Ovary (tissue), 9 donors: Measurements from ENCODE around the gene DNAH17. TPM values are rescaled to one million over a fixed set of nuclear protein-coding genes. Genes with fewer than 3 reads are reported as not detected.

Experiments used
- DNase-seq, 5 donors: peaks; one replicate each; pipeline ENCODE4 v3.0.0-alpha.2; 2019 to 2020
- H3K27ac ChIP-seq, 2 donors: fragments of 200-600 bp; one replicate each; pipeline versions ENCODE4 v1.5.1 to v1.8.0; 2019 to 2022
- H3K27me3 ChIP-seq: fragments of 200-600 bp; one replicate; pipeline ENCODE4 v1.8.0; 2022
- H3K36me3 ChIP-seq: fragments of 200-600 bp; sonication (generic); one replicate; pipeline ENCODE4 v1.5.1; 2019
- H3K4me1 ChIP-seq: one replicate; pipeline ENCODE4 v1.8.1; 2013; ENCODE audit warnings: mild to moderate bottlenecking, moderate library complexity; ENCODE audit not compliant: insufficient read depth
- H3K4me3 ChIP-seq: fragments of 200-600 bp; sonication (generic); one replicate; pipeline ENCODE4 v1.5.1; 2017
- H3K9me3 ChIP-seq, 2 donors: fragments of 200-600 bp in 1 of 2; sonication (generic) in 1 of 2; one replicate each; pipeline versions ENCODE4 v1.5.1 to v1.8.1; 2013 to 2019; ENCODE audit warnings: mild to moderate bottlenecking in 1 of 2, moderate library complexity in 1 of 2
- EP300 ChIP-seq: sonication (generic); formaldehyde crosslinking; IDR thresholded peaks from one replicate; pipeline ENCODE4 v1.6.1; 2017; ENCODE audit warnings: antibody characterized with exemption
- POLR2A ChIP-seq: fragments of 450-650 bp; IDR thresholded peaks from one replicate; pipeline ENCODE4 v1.6.1; 2017; ENCODE audit warnings: antibody characterized with exemption, mild to moderate bottlenecking, moderate library complexity
- WGBS, 3 donors: extraction: QIAGEN DNeasy Blood & Tissue Kit in 1 of 3; methylation state at CpG; one replicate each; pipeline versions ENCODE4 v1.1.5 to v1.1.7; 2013 to 2017; 5-methylcytosine and 5-hydroxymethylcytosine counted together
- intact Hi-C, 4 donors: fragments of 100-400 bp; cut with DNase I; formaldehyde crosslinking; loops; one replicate each; pipeline versions ENCODE4 v1.11.0 to v1.15.1; 2022 to 2023
- polyA plus RNA-seq, 2 donors: library from polyadenylated mRNA; stranded (reverse); fragments of 200-250 nt in 1 of 2; fragments of 350-450 nt in 1 of 2; fragmentation: Illumina TruSeq in 1 of 2; extraction: RNeasy Lipid Tissue Mini Kit (QIAGEN cat#74804) in 1 of 2; gene quantifications; one replicate each; pipeline ENCODE4 v1.2.3, GENCODE V29; 2013 to 2014
- total RNA-seq, 7 donors: library from RNA; depleted of rRNA in 2 of 7; stranded (reverse); fragments of >200 nt in 2 of 7; fragmentation: NEBNext Ultra II Directional in 3 of 7; extraction: Animal tissue kit (Norgen Biotek cat#: 25700) in 3 of 7; gene quantifications; one replicate each; pipeline versions ENCODE4 v1.1.0 to v1.2.4, GENCODE V29; 2016 to 2023
- TF ChIP-seq, protein P1 (sequence below), 3 donors: fragments of 450-650 bp in 2 of 3; fragments of 200-600 bp in 1 of 3; IDR thresholded peaks; one replicate each; pipeline versions ENCODE4 v1.5.1 to v1.8.0; 2016 to 2022; ENCODE audit warnings: antibody characterized with exemption in 3 of 3, mild to moderate bottlenecking in 1 of 3
- donor health status: DM: no; HTN: no; CAD: no; lungs with moderate emphysema.
- donor health status: DM: no; HTN: no; CAD: no.
- donor health status: Bipolar disorder and iron deficiency.
- donor health status: DM: yes; HTN: yes; CAD: no.
- donor health status: DM: no; HTN: no; CAD: no.
- donor health status: DM: yes; HTN: yes; CAD: no.

DNAH17 gene
- total and polyA plus RNA-seq, 9 donors: 0.07 to 0.25 (median 0.12) TPM; not detected in 6

- H3K27ac ChIP-seq: no peak overlapping the region
- WGBS, 3 donors: 74 to 86% (median 75%) methylated on average over 13 of the region's 13 CpGs
- TF ChIP-seq EP300 (no peak), POLR2A (no peak)
- TF ChIP-seq, protein P1, sequence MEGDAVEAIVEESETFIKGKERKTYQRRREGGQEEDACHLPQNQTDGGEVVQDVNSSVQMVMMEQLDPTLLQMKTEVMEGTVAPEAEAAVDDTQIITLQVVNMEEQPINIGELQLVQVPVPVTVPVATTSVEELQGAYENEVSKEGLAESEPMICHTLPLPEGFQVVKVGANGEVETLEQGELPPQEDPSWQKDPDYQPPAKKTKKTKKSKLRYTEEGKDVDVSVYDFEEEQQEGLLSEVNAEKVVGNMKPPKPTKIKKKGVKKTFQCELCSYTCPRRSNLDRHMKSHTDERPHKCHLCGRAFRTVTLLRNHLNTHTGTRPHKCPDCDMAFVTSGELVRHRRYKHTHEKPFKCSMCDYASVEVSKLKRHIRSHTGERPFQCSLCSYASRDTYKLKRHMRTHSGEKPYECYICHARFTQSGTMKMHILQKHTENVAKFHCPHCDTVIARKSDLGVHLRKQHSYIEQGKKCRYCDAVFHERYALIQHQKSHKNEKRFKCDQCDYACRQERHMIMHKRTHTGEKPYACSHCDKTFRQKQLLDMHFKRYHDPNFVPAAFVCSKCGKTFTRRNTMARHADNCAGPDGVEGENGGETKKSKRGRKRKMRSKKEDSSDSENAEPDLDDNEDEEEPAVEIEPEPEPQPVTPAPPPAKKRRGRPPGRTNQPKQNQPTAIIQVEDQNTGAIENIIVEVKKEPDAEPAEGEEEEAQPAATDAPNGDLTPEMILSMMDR (IDR thresholded peaks at IDR 0.05): no peak
- H3K4me1 ChIP-seq: peaks cover 2% of the 10 kb centered on the region
- H3K36me3 ChIP-seq: no peaks in the 10 kb centered on the region
- no peak overlapping the region for H3K4me3 ChIP-seq
- intact Hi-C loops: no loop called here
- DNase-seq: no peak
- no peaks in the 10 kb centered on the region for H3K27me3 ChIP-seq
- H3K9me3 ChIP-seq: no peaks in the 10 kb centered on the region
These were observed 143.3 kb downstream of the DNAH17 start for GRCh38 chr17:78433780-78434335.

- 45 to 53% (median 48%) methylated on average over 20 of the region's 20 CpGs for WGBS, 3 donors
- no peak for DNase-seq
- Histone ChIP-seq H3K4me1 (peaks cover 2% of the 10 kb centered on the region), H3K4me3 (no peak overlapping the region), H3K27me3 (no peaks in the 10 kb centered on the region), H3K9me3 (no peaks in the 10 kb centered on the region), H3K27ac (no peak overlapping the region), H3K36me3 (no peaks in the 10 kb centered on the region)
- TF ChIP-seq, protein P1 (IDR thresholded peaks at IDR 0.05): no peak
- TF ChIP-seq POLR2A (no peak), EP300 (no peak)
- intact Hi-C loops: no loop called here
These were observed 144.0 kb downstream of the DNAH17 start for GRCh38 chr17:78433013-78433727.

DNA sequence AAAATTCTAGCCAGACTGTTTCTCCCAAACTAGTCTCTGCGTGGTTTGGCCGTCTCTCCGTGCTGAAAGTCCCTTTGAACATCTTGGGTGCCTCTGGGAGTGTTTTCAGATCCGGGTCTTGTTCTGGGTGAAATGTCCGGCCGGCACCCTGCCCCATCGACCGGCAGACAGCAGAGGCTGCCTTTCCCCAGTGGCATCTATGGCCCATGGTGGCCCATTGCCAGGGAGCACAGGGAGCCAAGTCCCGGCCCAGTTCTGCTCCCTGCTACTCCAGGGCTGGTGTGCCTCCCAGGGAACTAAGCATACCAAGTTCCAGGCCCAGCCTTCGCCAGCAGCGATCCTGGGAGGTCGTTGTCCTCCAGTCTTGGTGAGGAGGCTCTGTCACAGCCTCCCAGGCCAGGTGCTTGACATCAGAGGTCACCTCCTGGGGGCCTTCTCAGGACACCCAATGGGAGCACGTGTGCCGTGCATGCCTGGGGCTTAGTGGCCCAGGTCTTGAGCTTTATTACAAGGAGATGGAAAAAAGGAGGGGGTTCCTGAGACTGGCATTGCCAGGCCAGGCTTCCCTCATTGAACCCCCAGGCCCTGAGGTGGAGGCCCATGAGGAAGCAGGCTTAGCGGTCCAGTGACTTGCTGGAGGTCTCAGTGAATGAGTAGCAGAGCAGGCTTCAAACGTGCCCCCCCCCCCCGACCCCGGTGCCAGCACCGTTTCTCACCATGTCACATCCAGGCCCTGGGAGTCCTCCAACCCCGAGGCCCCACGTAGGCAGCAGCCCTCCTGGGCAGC is 144.8 kb downstream of the DNAH17 start:
- TF ChIP-seq EP300 (no peak), POLR2A (no peak)
- TF ChIP-seq, protein P1 (IDR thresholded peaks at IDR 0.05): no peak
- Histone ChIP-seq H3K27me3 (no peaks in the 10 kb centered on the region), H3K4me3 (no peak overlapping the region), H3K27ac (no peak overlapping the region), H3K9me3 (no peaks in the 10 kb centered on the region), H3K36me3 (no peaks in the 10 kb centered on the region), H3K4me1 (peaks cover 2% of the 10 kb centered on the region)
- intact Hi-C loops: no loop called here
- 55 to 65% (median 59%) methylated on average over 16 to 21 of the region's 21 CpGs for whole genome bisulfite sequencing, 3 donors
- no peak for DNase-seq

GRCh38 chr17:78431692-78431958 is 145.6 kb downstream of the DNAH17 start:
- no peak for TF ChIP-seq POLR2A
- TF ChIP-seq, protein P1 (IDR thresholded peaks at IDR 0.05): no peak
- no peak for TF ChIP-seq EP300
- no peak for DNase-seq
- H3K36me3 ChIP-seq: no peaks in the 10 kb centered on the region
- H3K9me3 ChIP-seq: no peaks in the 10 kb centered on the region
- intact Hi-C loops: no loop called here
- WGBS, 3 donors: 87 to 96% (median 89%) methylated on average over 11 of the region's 11 CpGs
- no peaks in the 10 kb centered on the region for H3K4me1 ChIP-seq
- H3K27me3 ChIP-seq: no peaks in the 10 kb centered on the region
- H3K27ac ChIP-seq: no peak overlapping the region
- no peak overlapping the region for H3K4me3 ChIP-seq
